ENCODE results near the gene TOM1.

- TF ChIP-seq POLR2A (IDR thresholded peaks at IDR 0.05; ENCODE audit: low read length) (no peak), GATA1 (IDR thresholded peaks at IDR 0.05; ENCODE audit: low read depth, low read length) (no peak)
Measured at GRCh38 chr22:35315855-35316745, 16.4 kb downstream of the TOM1 start.
